Measurements from ENCODE around the gene CFAP77. TPM values are rescaled to one million over a fixed set of nuclear protein-coding genes. Genes with fewer than 3 reads are reported as not detected.

CFAP77 gene
- total and polyA plus RNA-seq, 10 of the 15 experiments (the other 5 are each of a cell fraction or from before 2014, with no cell fraction given), result 0.33 TPM; not detected in 9

DNA sequence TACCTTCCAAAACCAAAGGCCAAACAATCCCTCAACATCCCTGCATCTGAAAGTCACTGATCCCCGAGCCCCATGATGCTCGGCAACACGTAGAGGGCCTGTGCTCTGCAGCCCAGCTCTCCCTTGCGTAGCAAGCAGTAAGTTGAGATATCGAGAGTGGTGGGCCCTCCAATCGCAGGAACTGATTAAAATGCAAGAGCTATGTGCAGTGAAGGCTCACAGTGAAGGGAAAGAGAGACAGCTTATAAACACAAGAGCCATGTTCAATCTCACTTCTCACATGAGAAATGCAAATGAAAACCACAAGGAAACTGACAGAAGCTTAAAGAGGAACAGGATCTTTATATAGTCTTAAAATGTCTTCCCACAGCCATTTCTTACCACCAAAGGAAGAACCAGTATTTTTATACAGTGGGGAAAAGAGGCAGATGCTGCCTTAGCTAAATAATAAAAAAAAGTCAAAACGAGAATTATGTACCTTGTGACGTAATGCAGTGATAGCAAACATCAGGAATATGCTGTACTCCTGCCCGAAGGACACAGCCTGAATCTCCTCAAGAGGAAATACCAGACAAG is 28.0 kb upstream of the CFAP77 start (continued):
- TF ChIP-seq CBFB (IDR thresholded peaks at IDR 0.05; ENCODE audit: low read depth) (peak; percentile 80), ASH2L (IDR thresholded peaks at IDR 0.05; ENCODE audit: borderline replicate concordance, low read depth) (peak; percentile 87; the same call in 1 of the 2 replicates), NFIC (IDR thresholded peaks at IDR 0.05; ENCODE audit: low read depth, low read length) (peak; percentile 91), WRNIP1 (IDR thresholded peaks at IDR 0.05; ENCODE audit: borderline replicate concordance, low read depth, low read length) (no peak), RB1 (IDR thresholded peaks at IDR 0.05; ENCODE audit: borderline replicate concordance) (no peak), JUND (IDR thresholded peaks at IDR 0.05; ENCODE audit: low read depth, low read length) (no peak), TARDBP (IDR thresholded peaks at IDR 0.05; ENCODE audit: borderline replicate concordance) (no peak), ZNF622 (IDR thresholded peaks at IDR 0.05) (no peak), NR2C2 (IDR thresholded peaks at IDR 0.05; ENCODE audit: borderline replicate concordance, control insufficient read depth, insufficient read length, low read depth) (no peak), ZSCAN29 (IDR thresholded peaks at IDR 0.05) (no peak), STAT1 (conservative IDR thresholded peaks at IDR 0.05) (no peak), ETV6 (conservative IDR thresholded peaks at IDR 0.05 in 1 of 2, IDR thresholded peaks at IDR 0.05 in 1 of 2; ENCODE audit: borderline replicate concordance in 1 of 2, low read depth in 1 of 2) (no peak), PML (IDR thresholded peaks at IDR 0.05; ENCODE audit: low read length) (0 out of 2 replicates have a peak, but pooled peaks have one; percentile 61), BMI1 (IDR thresholded peaks at IDR 0.05; ENCODE audit: borderline replicate concordance) (no peak), BRCA1 (IDR thresholded peaks at IDR 0.05; ENCODE audit: low read depth, low read length) (no peak), CHD4 (IDR thresholded peaks at IDR 0.05) (no peak)
- TF ChIP-seq, protein P1, sequence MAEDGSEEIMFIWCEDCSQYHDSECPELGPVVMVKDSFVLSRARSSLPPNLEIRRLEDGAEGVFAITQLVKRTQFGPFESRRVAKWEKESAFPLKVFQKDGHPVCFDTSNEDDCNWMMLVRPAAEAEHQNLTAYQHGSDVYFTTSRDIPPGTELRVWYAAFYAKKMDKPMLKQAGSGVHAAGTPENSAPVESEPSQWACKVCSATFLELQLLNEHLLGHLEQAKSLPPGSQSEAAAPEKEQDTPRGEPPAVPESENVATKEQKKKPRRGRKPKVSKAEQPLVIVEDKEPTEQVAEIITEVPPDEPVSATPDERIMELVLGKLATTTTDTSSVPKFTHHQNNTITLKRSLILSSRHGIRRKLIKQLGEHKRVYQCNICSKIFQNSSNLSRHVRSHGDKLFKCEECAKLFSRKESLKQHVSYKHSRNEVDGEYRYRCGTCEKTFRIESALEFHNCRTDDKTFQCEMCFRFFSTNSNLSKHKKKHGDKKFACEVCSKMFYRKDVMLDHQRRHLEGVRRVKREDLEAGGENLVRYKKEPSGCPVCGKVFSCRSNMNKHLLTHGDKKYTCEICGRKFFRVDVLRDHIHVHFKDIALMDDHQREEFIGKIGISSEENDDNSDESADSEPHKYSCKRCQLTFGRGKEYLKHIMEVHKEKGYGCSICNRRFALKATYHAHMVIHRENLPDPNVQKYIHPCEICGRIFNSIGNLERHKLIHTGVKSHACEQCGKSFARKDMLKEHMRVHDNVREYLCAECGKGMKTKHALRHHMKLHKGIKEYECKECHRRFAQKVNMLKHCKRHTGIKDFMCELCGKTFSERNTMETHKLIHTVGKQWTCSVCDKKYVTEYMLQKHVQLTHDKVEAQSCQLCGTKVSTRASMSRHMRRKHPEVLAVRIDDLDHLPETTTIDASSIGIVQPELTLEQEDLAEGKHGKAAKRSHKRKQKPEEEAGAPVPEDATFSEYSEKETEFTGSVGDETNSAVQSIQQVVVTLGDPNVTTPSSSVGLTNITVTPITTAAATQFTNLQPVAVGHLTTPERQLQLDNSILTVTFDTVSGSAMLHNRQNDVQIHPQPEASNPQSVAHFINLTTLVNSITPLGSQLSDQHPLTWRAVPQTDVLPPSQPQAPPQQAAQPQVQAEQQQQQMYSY (CRISPR knock-in tag; IDR thresholded peaks at IDR 0.05), result no peak
- TF ChIP-seq, protein P2, sequence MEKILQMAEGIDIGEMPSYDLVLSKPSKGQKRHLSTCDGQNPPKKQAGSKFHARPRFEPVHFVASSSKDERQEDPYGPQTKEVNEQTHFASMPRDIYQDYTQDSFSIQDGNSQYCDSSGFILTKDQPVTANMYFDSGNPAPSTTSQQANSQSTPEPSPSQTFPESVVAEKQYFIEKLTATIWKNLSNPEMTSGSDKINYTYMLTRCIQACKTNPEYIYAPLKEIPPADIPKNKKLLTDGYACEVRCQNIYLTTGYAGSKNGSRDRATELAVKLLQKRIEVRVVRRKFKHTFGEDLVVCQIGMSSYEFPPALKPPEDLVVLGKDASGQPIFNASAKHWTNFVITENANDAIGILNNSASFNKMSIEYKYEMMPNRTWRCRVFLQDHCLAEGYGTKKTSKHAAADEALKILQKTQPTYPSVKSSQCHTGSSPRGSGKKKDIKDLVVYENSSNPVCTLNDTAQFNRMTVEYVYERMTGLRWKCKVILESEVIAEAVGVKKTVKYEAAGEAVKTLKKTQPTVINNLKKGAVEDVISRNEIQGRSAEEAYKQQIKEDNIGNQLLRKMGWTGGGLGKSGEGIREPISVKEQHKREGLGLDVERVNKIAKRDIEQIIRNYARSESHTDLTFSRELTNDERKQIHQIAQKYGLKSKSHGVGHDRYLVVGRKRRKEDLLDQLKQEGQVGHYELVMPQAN (conservative IDR thresholded peaks at IDR 0.05), result no peak
- TF ChIP-seq, protein P3, sequence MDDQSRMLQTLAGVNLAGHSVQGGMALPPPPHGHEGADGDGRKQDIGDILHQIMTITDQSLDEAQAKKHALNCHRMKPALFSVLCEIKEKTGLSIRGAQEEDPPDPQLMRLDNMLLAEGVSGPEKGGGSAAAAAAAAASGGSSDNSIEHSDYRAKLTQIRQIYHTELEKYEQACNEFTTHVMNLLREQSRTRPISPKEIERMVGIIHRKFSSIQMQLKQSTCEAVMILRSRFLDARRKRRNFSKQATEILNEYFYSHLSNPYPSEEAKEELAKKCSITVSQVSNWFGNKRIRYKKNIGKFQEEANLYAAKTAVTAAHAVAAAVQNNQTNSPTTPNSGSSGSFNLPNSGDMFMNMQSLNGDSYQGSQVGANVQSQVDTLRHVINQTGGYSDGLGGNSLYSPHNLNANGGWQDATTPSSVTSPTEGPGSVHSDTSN (IDR thresholded peaks at IDR 0.05; ENCODE audit: insufficient replicate concordance, low read depth, low read length), result no peak
- TF ChIP-seq, protein P4, sequence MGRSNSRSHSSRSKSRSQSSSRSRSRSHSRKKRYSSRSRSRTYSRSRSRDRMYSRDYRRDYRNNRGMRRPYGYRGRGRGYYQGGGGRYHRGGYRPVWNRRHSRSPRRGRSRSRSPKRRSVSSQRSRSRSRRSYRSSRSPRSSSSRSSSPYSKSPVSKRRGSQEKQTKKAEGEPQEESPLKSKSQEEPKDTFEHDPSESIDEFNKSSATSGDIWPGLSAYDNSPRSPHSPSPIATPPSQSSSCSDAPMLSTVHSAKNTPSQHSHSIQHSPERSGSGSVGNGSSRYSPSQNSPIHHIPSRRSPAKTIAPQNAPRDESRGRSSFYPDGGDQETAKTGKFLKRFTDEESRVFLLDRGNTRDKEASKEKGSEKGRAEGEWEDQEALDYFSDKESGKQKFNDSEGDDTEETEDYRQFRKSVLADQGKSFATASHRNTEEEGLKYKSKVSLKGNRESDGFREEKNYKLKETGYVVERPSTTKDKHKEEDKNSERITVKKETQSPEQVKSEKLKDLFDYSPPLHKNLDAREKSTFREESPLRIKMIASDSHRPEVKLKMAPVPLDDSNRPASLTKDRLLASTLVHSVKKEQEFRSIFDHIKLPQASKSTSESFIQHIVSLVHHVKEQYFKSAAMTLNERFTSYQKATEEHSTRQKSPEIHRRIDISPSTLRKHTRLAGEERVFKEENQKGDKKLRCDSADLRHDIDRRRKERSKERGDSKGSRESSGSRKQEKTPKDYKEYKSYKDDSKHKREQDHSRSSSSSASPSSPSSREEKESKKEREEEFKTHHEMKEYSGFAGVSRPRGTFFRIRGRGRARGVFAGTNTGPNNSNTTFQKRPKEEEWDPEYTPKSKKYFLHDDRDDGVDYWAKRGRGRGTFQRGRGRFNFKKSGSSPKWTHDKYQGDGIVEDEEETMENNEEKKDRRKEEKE (IDR thresholded peaks at IDR 0.05), result no peak
- TF ChIP-seq, protein P5, sequence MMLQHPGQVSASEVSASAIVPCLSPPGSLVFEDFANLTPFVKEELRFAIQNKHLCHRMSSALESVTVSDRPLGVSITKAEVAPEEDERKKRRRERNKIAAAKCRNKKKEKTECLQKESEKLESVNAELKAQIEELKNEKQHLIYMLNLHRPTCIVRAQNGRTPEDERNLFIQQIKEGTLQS (IDR thresholded peaks at IDR 0.05; ENCODE audit: borderline replicate concordance, extremely low read depth, low read depth, low read length), result no peak
